Measurements from ENCODE around the gene PTPRE. TPM values are rescaled to one million over a fixed set of nuclear protein-coding genes. Genes with fewer than 3 reads are reported as not detected.

The PTPRE gene
- total and polyA plus RNA-seq, 2 of the 4 experiments (the other 2 are of a cell fraction): 0.34 to 0.54 TPM

- ChIA-PET POLR2A (ENCODE audit: unreplicated experiment) (no interaction called here), CTCF (no interaction called here)
- Histone ChIP-seq H3K4me2 (ENCODE audit: low read depth, low read length) (no peak overlapping the region), H4K5ac (ENCODE audit: low read depth, low read length) (no peak overlapping the region), H2BK15ac (ENCODE audit: low read depth, low read length) (no peak overlapping the region), H2BK5ac (ENCODE audit: low read depth, low read length, poor library complexity, severe bottlenecking) (no peak overlapping the region), H3K79me1 (ENCODE audit: low read depth in 1 of 2, low read length in 2 of 2) (no peaks in the 10 kb centered on the region), H2AK9ac (replicated peaks; ENCODE audit: low read depth, low read length, poor library complexity) (no peak overlapping the region), H4K20me1 (ENCODE audit: insufficient read depth, low read length) (no peaks in the 10 kb centered on the region), H3K56ac (ENCODE audit: extremely low read depth, insufficient read depth, low read length) (no peak overlapping the region), H3K4me3 (ENCODE audit: insufficient read depth, low read depth, low read length) (no peak overlapping the region), H3K23ac (ENCODE audit: low read depth, low read length) (no peak overlapping the region), H3K4me1 (ENCODE audit: control insufficient read depth, insufficient read depth, low read length) (no peaks in the 10 kb centered on the region), H2AFZ (replicated peaks; ENCODE audit: low read length, poor library complexity) (no peak overlapping the region), H3K9ac (ENCODE audit: low read depth, low read length) (no peak overlapping the region), H2BK20ac (ENCODE audit: low read depth, low read length) (no peak overlapping the region), H3K27me3 (ENCODE audit: control insufficient read depth, insufficient read depth, low read length) (no peaks in the 10 kb centered on the region; the same call in 1 of the 2 replicates), H2BK120ac (ENCODE audit: low read depth, low read length) (no peak overlapping the region), H3K18ac (ENCODE audit: low read depth, low read length) (no peak overlapping the region), H3K4ac (ENCODE audit: low read depth, low read length) (no peak overlapping the region), H4K91ac (ENCODE audit: insufficient read depth, low read depth, low read length) (no peak overlapping the region), H2AK5ac (ENCODE audit: low read depth, low read length) (no peak overlapping the region), H3K9me1 (ENCODE audit: insufficient read depth, low read length) (no peaks in the 10 kb centered on the region), H3K27ac (ENCODE audit: insufficient read depth, low read length) (no peak overlapping the region), H4K8ac (ENCODE audit: low read depth in 2 of 2, low read length in 2 of 2) (no peak overlapping the region), H3K36me3 (ENCODE audit: control insufficient read depth, insufficient read depth, low read length) (no peaks in the 10 kb centered on the region), H3K9me3 (ENCODE audit: control insufficient read depth, insufficient read depth, low read length) (no peaks in the 10 kb centered on the region), H3K14ac (replicated peaks; ENCODE audit: low read depth, low read length) (no peak overlapping the region)
- BruUV-seq (replicated peaks): no TSS peak
- intact Hi-C loops (cut with micrococcal nuclease) (no loop called here), dilution Hi-C loops (cut with HindIII; ENCODE audit: low sequenced_read_pairs, unreplicated experiment) (no loop called here), in situ Hi-C loops (cut with MboI; ENCODE audit: low sequenced_read_pairs) (no loop called here)
- DNase-seq: no peak
- TF ChIP-seq SMC3 (IDR thresholded peaks at IDR 0.05; ENCODE audit: low read depth, low read length) (no peak), MAFK (IDR thresholded peaks at IDR 0.05; ENCODE audit: low read depth, low read length) (no peak), MAZ (IDR thresholded peaks at IDR 0.05; ENCODE audit: borderline replicate concordance, low read depth, low read length) (no peak), MXI1 (IDR thresholded peaks at IDR 0.05; ENCODE audit: borderline replicate concordance, low read depth, low read length) (no peak), NFE2L2 (IDR thresholded peaks at IDR 0.05; ENCODE audit: low read depth, low read length) (no peak), BHLHE40 (IDR thresholded peaks at IDR 0.05; ENCODE audit: low read depth, low read length) (no peak), RCOR1 (IDR thresholded peaks at IDR 0.05; ENCODE audit: insufficient replicate concordance, low read length) (no peak), CEBPB (IDR thresholded peaks at IDR 0.05; ENCODE audit: low read depth, low read length) (no peak), FOS (IDR thresholded peaks at IDR 0.05; ENCODE audit: low read depth, low read length) (no peak), RAD21 (IDR thresholded peaks at IDR 0.05; ENCODE audit: low read length) (no peak)
- TF ChIP-seq, protein P1, sequence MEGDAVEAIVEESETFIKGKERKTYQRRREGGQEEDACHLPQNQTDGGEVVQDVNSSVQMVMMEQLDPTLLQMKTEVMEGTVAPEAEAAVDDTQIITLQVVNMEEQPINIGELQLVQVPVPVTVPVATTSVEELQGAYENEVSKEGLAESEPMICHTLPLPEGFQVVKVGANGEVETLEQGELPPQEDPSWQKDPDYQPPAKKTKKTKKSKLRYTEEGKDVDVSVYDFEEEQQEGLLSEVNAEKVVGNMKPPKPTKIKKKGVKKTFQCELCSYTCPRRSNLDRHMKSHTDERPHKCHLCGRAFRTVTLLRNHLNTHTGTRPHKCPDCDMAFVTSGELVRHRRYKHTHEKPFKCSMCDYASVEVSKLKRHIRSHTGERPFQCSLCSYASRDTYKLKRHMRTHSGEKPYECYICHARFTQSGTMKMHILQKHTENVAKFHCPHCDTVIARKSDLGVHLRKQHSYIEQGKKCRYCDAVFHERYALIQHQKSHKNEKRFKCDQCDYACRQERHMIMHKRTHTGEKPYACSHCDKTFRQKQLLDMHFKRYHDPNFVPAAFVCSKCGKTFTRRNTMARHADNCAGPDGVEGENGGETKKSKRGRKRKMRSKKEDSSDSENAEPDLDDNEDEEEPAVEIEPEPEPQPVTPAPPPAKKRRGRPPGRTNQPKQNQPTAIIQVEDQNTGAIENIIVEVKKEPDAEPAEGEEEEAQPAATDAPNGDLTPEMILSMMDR (conservative IDR thresholded peaks at IDR 0.05; ENCODE audit: low read depth, low read length): no peak
- TF ChIP-seq, protein P2, sequence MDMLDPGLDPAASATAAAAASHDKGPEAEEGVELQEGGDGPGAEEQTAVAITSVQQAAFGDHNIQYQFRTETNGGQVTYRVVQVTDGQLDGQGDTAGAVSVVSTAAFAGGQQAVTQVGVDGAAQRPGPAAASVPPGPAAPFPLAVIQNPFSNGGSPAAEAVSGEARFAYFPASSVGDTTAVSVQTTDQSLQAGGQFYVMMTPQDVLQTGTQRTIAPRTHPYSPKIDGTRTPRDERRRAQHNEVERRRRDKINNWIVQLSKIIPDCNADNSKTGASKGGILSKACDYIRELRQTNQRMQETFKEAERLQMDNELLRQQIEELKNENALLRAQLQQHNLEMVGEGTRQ (IDR thresholded peaks at IDR 0.05; ENCODE audit: low read depth, low read length): no peak
- ATAC-seq (ENCODE audit: low read depth): no peak
- WGBS, 2 experiments (ENCODE audit: extremely low coverage in 2 of 2, insufficient read length in 1 of 2): 17% methylated on average over 1 of the region's 2 CpGs; no CpG with 5 or more reads in 1 of the 2 experiments
Measured at GRCh38 chr10:128018691-128019090, 111.8 kb downstream of the PTPRE start.
